ENCODE data around the gene METTL8.
"Not testable (repeated sequence)": the region's sequence is repeated elsewhere in the genome, so short reads cannot be mapped to it uniquely, and the experiment has no call there.

DNA sequence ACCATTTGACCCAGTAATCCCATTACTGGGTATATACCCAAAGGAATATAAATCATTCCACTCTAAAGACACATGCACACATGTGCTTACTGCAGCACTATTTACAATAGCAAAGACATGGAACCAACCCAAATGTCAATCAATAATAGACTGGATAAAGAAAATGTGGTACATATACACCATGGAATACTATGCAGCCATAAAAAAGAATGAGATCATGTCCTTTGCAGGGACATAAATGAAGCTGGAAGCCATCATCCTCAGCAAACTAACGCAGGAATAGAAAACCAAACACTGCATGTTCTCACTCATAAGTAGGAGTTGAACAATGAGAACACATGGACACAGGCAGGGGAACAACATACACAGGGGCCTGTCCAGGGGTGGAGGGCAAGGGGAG, 51.6 kb downstream of the METTL8 start:
- TF ChIP-seq, protein P1, sequence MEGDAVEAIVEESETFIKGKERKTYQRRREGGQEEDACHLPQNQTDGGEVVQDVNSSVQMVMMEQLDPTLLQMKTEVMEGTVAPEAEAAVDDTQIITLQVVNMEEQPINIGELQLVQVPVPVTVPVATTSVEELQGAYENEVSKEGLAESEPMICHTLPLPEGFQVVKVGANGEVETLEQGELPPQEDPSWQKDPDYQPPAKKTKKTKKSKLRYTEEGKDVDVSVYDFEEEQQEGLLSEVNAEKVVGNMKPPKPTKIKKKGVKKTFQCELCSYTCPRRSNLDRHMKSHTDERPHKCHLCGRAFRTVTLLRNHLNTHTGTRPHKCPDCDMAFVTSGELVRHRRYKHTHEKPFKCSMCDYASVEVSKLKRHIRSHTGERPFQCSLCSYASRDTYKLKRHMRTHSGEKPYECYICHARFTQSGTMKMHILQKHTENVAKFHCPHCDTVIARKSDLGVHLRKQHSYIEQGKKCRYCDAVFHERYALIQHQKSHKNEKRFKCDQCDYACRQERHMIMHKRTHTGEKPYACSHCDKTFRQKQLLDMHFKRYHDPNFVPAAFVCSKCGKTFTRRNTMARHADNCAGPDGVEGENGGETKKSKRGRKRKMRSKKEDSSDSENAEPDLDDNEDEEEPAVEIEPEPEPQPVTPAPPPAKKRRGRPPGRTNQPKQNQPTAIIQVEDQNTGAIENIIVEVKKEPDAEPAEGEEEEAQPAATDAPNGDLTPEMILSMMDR (IDR thresholded peaks at IDR 0.05; ENCODE audit: insufficient read depth, low read length, poor library complexity, severe bottlenecking) = not testable (repeated sequence)
- TF ChIP-seq EZH2phosphoT487 (conservative IDR thresholded peaks at IDR 0.05; ENCODE audit: low read length) = not testable (repeated sequence)
